HepG2 (cell line): ENCODE measurements around the gene ULK4. TPM values are rescaled to one million over a fixed set of nuclear protein-coding genes. Genes with fewer than 3 reads are reported as not detected.
A peak's percentile ranks its signal among the peaks of the same experiment; 100 is the strongest.

Experiments
- BCL6 ChIP-seq: IDR thresholded peaks from 2 replicates; pipeline ENCODE4 v1.6.1; 2016; ENCODE audit warnings: missing genetic modification reagents, missing compliant biosample characterization
- HOXA3 ChIP-seq: sonication (generic); formaldehyde crosslinking; IDR thresholded peaks from 2 replicates; pipeline ENCODE4 v1.5.0; 2020; ENCODE audit warnings: missing genetic modification reagents
- HOXA5 ChIP-seq: sonication (generic); formaldehyde crosslinking; IDR thresholded peaks from 2 replicates; pipeline ENCODE4 v1.4.0; 2020; ENCODE audit warnings: missing genetic modification reagents
- MXI1 ChIP-seq: IDR thresholded peaks from 3 replicates; pipeline ENCODE4 v1.6.1; 2012; ENCODE audit warnings: low read depth, low read length, inconsistent platforms, borderline replicate concordance
- PHF20 ChIP-seq: sonication (generic); formaldehyde crosslinking; IDR thresholded peaks from 2 replicates; pipeline ENCODE4 v1.5.0; 2020; ENCODE audit warnings: mild to moderate bottlenecking, missing genetic modification reagents
- PRMT3 ChIP-seq: sonication (generic); formaldehyde crosslinking; IDR thresholded peaks from 2 replicates; pipeline ENCODE4 v1.8.1; 2022; ENCODE audit warnings: low read depth, mild to moderate bottlenecking, moderate library complexity, missing genetic modification reagents, borderline replicate concordance
- RAD21 ChIP-seq: fragments of 450-650 bp; formaldehyde crosslinking; IDR thresholded peaks from 2 replicates; pipeline ENCODE4 v1.5.0; 2020; ENCODE audit warnings: mild to moderate bottlenecking
- SCMH1 ChIP-seq: sonication (generic); formaldehyde crosslinking; IDR thresholded peaks from 2 replicates; pipeline ENCODE4 v1.9.0; 2021; ENCODE audit warnings: missing genetic modification reagents, mild to moderate bottlenecking, borderline replicate concordance
- SMARCC2 ChIP-seq: fragments of 450-650 bp; IDR thresholded peaks from 2 replicates; pipeline ENCODE4 v1.6.1; 2017; ENCODE audit warnings: antibody characterized with exemption, mild to moderate bottlenecking
- SOX5 ChIP-seq: IDR thresholded peaks from 2 replicates; pipeline ENCODE4 v1.6.1; 2016; ENCODE audit warnings: borderline replicate concordance
- STAT5B ChIP-seq: sonication (generic); formaldehyde crosslinking; IDR thresholded peaks from 2 replicates; pipeline ENCODE4 v1.4.0; 2020; ENCODE audit warnings: missing genetic modification reagents
- TARDBP ChIP-seq: sonication (generic); formaldehyde crosslinking; IDR thresholded peaks from 2 replicates; pipeline ENCODE4 v1.8.0; 2022; ENCODE audit warnings: mild to moderate bottlenecking, missing genetic modification reagents
- TP53 ChIP-seq: sonication (generic); formaldehyde crosslinking; conservative IDR thresholded peaks from 2 replicates; pipeline ENCODE4 v1.4.0; 2020; ENCODE audit warnings: missing genetic modification reagents
- WIZ ChIP-seq: sonication (generic); formaldehyde crosslinking; IDR thresholded peaks from 2 replicates; pipeline ENCODE4 v1.5.1; 2020; ENCODE audit warnings: mild to moderate bottlenecking, missing genetic modification reagents
- ZBTB42 ChIP-seq: sonication (generic); formaldehyde crosslinking; IDR thresholded peaks from 2 replicates; pipeline ENCODE4 v1.5.0; 2020; ENCODE audit warnings: mild to moderate bottlenecking, missing genetic modification reagents
- ZKSCAN8 ChIP-seq: IDR thresholded peaks from 2 replicates; pipeline ENCODE4 v1.6.1; 2016; ENCODE audit warnings: borderline replicate concordance, missing genetic modification reagents, missing compliant biosample characterization
- ZSCAN12 ChIP-seq: sonication (generic); formaldehyde crosslinking; IDR thresholded peaks from 2 replicates; pipeline ENCODE4 v1.9.0; 2021; ENCODE audit warnings: mild to moderate bottlenecking, missing genetic modification reagents
- ZSCAN20 ChIP-seq: sonication (generic); formaldehyde crosslinking; IDR thresholded peaks from 2 replicates; pipeline ENCODE4 v1.4.0; 2020; ENCODE audit warnings: missing genetic modification reagents, mild to moderate bottlenecking, borderline replicate concordance
- polyA plus RNA-seq, 8 experiments: library from polyadenylated mRNA; depleted of rRNA in 3 of 8; stranded (reverse) in 7 of 8; unstranded in 1 of 8; fragments of >200 nt; fragmentation: Illumina TruSeq in 4 of 8; extraction: Trizol in 4 of 8; gene quantifications; 2 replicates each; pipeline versions ENCODE4 v1.2.1 to v1.2.3, GENCODE V29; 2011 to 2016; ENCODE audit warnings: low read depth in 4 of 8, missing spikeins in 1 of 8, mixed read lengths in 1 of 8; ENCODE audit not compliant: insufficient read depth in 1 of 8
- total RNA-seq, 5 experiments: library from RNA; depleted of rRNA; stranded (reverse); fragments of >200 nt; fragmentation: Illumina TruSeq; extraction: Trizol; gene quantifications; 2 replicates each; pipeline ENCODE4 v1.2.3, GENCODE V29; 2016; ENCODE audit warnings: low read depth in 1 of 5
- TF ChIP-seq, protein P1 (sequence below): sonication (generic); formaldehyde crosslinking; IDR thresholded peaks from 2 replicates; pipeline ENCODE4 v1.5.1; 2020; ENCODE audit warnings: missing genetic modification reagents, mild to moderate bottlenecking, borderline replicate concordance
- TF ChIP-seq, protein P2 (sequence below): sonication (generic); formaldehyde crosslinking; IDR thresholded peaks from 2 replicates; pipeline ENCODE4 v1.5.0; 2020; ENCODE audit warnings: missing genetic modification reagents
- TF ChIP-seq, protein P3 (sequence below): sonication (generic); formaldehyde crosslinking; IDR thresholded peaks from 2 replicates; pipeline ENCODE4 v1.8.0; 2023; ENCODE audit warnings: mild to moderate bottlenecking, missing genetic modification reagents
- TF ChIP-seq, protein P4 (sequence below): sonication (generic); formaldehyde crosslinking; IDR thresholded peaks from 2 replicates; pipeline ENCODE4 v1.4.0; 2020; ENCODE audit warnings: missing genetic modification reagents
- TF ChIP-seq, protein P5 (sequence below): fragments of 450-650 bp; IDR thresholded peaks from 2 replicates; pipeline ENCODE4 v1.6.1; 2017
- TF ChIP-seq, protein P6 (sequence below): sonication (generic); formaldehyde crosslinking; IDR thresholded peaks from 2 replicates; pipeline ENCODE4 v1.8.1; 2023; ENCODE audit warnings: mild to moderate bottlenecking, missing genetic modification reagents, borderline replicate concordance

Gene ULK4
- total and polyA plus RNA-seq, 2 of the 13 experiments (the other 11 are each of a cell fraction or from before 2014, with no cell fraction given): 6.7 to 11.8 TPM

DNA sequence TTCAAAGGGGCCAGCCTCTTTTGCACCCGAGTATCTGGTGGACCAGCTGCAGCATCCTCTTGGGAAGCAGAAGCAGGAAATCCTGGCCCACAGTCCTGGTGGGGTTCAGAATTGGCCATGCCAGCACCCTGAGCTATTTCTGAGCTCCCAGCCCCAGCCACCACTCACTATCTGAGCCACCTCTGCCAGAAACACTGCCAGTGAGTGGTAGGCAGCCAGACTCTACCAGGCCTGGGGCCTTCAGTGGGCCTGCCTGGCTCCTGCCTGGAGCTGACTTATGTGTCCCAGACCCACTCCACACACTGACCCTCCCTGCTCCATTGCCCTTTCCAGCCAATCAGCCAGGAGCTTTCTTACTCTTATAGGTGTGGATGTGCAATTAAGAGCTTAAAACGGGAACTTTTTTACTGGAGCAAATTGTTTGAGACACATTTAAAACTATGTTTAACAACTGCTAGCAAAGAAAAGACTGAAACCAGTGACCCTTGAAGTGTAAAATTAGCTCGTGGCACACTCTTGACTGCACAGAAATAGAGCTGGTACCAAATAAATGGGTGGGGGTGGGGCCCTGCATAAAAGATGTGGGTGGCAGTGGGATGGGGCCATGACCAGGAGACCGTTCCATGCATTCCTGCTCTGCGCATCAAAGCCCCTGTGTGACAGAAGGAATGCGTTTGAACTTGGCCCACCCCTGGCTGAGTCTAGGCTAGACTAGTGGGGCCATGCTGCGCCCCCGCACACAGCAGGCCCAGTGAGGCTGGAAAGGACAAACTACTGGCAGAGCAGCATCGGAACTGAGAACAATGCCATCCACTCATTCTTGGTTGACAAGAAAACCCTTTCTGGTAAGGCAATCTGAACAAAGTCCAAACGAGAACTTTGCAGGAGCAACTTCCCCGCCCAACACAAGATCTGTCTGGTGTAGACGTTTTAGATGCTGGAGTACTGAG, 714.6 kb downstream of the ULK4 start (continued):
- TF ChIP-seq SMARCC2 (no peak), TP53 (CRISPR knock-in tag) (no peak), STAT5B (CRISPR knock-in tag) (no peak), PRMT3 (0 out of 2 replicates have a peak, but pooled peaks have one; percentile 42), RAD21 (CRISPR knock-in tag) (no peak), BCL6 (CRISPR knock-in tag) (peak; percentile 88), MXI1 (no peak), HOXA3 (CRISPR knock-in tag) (peak; percentile 61), ZBTB42 (CRISPR knock-in tag) (no peak), TARDBP (peak; percentile 66), WIZ (CRISPR knock-in tag) (no peak), ZSCAN12 (CRISPR knock-in tag) (no peak), PHF20 (CRISPR knock-in tag) (no peak), HOXA5 (CRISPR knock-in tag) (no peak), ZSCAN20 (CRISPR knock-in tag) (no peak), SCMH1 (CRISPR knock-in tag) (no peak), ZKSCAN8 (CRISPR knock-in tag) (peak; percentile 43; the same call in 1 of the 2 replicates), SOX5 (peak; percentile 90)
- TF ChIP-seq, protein P1, sequence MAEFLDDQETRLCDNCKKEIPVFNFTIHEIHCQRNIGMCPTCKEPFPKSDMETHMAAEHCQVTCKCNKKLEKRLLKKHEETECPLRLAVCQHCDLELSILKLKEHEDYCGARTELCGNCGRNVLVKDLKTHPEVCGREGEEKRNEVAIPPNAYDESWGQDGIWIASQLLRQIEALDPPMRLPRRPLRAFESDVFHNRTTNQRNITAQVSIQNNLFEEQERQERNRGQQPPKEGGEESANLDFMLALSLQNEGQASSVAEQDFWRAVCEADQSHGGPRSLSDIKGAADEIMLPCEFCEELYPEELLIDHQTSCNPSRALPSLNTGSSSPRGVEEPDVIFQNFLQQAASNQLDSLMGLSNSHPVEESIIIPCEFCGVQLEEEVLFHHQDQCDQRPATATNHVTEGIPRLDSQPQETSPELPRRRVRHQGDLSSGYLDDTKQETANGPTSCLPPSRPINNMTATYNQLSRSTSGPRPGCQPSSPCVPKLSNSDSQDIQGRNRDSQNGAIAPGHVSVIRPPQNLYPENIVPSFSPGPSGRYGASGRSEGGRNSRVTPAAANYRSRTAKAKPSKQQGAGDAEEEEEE (CRISPR knock-in tag): no peak
- TF ChIP-seq, protein P2, sequence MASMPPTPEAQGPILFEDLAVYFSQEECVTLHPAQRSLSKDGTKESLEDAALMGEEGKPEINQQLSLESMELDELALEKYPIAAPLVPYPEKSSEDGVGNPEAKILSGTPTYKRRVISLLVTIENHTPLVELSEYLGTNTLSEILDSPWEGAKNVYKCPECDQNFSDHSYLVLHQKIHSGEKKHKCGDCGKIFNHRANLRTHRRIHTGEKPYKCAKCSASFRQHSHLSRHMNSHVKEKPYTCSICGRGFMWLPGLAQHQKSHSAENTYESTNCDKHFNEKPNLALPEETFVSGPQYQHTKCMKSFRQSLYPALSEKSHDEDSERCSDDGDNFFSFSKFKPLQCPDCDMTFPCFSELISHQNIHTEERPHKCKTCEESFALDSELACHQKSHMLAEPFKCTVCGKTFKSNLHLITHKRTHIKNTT (CRISPR knock-in tag): no peak
- TF ChIP-seq, protein P3, sequence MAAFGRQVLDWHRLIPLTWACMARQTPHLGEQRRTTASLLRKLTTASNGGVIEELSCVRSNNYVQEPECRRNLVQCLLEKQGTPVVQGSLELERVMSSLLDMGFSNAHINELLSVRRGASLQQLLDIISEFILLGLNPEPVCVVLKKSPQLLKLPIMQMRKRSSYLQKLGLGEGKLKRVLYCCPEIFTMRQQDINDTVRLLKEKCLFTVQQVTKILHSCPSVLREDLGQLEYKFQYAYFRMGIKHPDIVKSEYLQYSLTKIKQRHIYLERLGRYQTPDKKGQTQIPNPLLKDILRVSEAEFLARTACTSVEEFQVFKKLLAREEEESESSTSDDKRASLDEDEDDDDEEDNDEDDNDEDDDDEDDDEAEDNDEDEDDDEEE: peak; percentile 60; the same call in 1 of the 2 replicates
- TF ChIP-seq, protein P4, sequence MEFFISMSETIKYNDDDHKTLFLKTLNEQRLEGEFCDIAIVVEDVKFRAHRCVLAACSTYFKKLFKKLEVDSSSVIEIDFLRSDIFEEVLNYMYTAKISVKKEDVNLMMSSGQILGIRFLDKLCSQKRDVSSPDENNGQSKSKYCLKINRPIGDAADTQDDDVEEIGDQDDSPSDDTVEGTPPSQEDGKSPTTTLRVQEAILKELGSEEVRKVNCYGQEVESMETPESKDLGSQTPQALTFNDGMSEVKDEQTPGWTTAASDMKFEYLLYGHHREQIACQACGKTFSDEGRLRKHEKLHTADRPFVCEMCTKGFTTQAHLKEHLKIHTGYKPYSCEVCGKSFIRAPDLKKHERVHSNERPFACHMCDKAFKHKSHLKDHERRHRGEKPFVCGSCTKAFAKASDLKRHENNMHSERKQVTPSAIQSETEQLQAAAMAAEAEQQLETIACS (CRISPR knock-in tag): no peak
- TF ChIP-seq, protein P5, sequence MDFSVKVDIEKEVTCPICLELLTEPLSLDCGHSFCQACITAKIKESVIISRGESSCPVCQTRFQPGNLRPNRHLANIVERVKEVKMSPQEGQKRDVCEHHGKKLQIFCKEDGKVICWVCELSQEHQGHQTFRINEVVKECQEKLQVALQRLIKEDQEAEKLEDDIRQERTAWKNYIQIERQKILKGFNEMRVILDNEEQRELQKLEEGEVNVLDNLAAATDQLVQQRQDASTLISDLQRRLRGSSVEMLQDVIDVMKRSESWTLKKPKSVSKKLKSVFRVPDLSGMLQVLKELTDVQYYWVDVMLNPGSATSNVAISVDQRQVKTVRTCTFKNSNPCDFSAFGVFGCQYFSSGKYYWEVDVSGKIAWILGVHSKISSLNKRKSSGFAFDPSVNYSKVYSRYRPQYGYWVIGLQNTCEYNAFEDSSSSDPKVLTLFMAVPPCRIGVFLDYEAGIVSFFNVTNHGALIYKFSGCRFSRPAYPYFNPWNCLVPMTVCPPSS: no peak
- TF ChIP-seq, protein P6, sequence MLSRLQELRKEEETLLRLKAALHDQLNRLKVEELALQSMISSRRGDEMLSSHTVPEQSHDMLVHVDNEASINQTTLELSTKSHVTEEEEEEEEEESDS (CRISPR knock-in tag): no peak
